HEK293 (cell line): ENCODE results near the gene SYNJ2.

ENCODE experiments used
- CTCF ChIA-PET: fragments of 350-600 bp; formaldehyde crosslinking; extraction: SDS; loops from one replicate; lab custom pipeline; 2021; ENCODE audit warnings: antibody characterized with exemption; lab: Yijun Ruan, JAX
- POLR2A ChIA-PET: fragments of 300-600 bp; formaldehyde crosslinking; extraction: SDS; loops from one replicate; lab custom pipeline; 2020; ENCODE audit warnings: antibody characterized with exemption, inconsistent platforms; lab: Yijun Ruan, JAX
- H3K27ac ChIP-seq: fragments of 200-500 bp; sonication (Bioruptor generic); 2 replicates; pipeline ENCODE4 v1.5.1; 2014; ENCODE audit warnings: low read depth, low read length, control low read depth, inconsistent platforms; ENCODE audit errors: extremely low read depth
- H3K36me3 ChIP-seq, 2 experiments: fragments of 200-500 bp in 1 of 2; sonication (Bioruptor generic) in 1 of 2; 1 replicate in 1 of 2; 2 replicates in 1 of 2; pipeline ENCODE4 v1.5.1; 2014 to 2017; ENCODE audit warnings: inconsistent platforms in 2 of 2, low read length in 2 of 2; ENCODE audit not compliant: control insufficient read depth in 2 of 2, insufficient read depth in 1 of 2
- H3K4me1 ChIP-seq: fragments of 200-500 bp; sonication (Bioruptor generic); 2 replicates; pipeline ENCODE4 v1.5.1; 2014; ENCODE audit warnings: mild to moderate bottlenecking, low read length, inconsistent platforms; ENCODE audit not compliant: control insufficient read depth, insufficient read depth
- H3K4me3 ChIP-seq: 2 replicates; pipeline ENCODE4 v1.5.1; 2011; ENCODE audit warnings: low read depth, mild to moderate bottlenecking, control low read depth, low read length, moderate library complexity
- H3K9me3 ChIP-seq: fragments of 200-500 bp; sonication (Bioruptor generic); 2 replicates; pipeline ENCODE4 v1.5.1; 2014; ENCODE audit warnings: low read depth, low read length, inconsistent platforms; ENCODE audit not compliant: control insufficient read depth, insufficient read depth
- GLIS2 ChIP-seq: fragments of 450-650 bp; formaldehyde crosslinking; IDR thresholded peaks from 2 replicates; pipeline ENCODE4 v1.5.1; 2016; ENCODE audit warnings: missing biosample characterization, missing genetic modification characterization
- PRDM10 ChIP-seq: fragments of 450-650 bp; formaldehyde crosslinking; IDR thresholded peaks from 2 replicates; pipeline ENCODE4 v1.5.1; 2016; ENCODE audit warnings: missing biosample characterization, missing genetic modification characterization
- SETDB1 ChIP-seq: IDR thresholded peaks from one replicate; pipeline ENCODE4 v1.6.1; 2017; ENCODE audit warnings: mild to moderate bottlenecking, low read length, moderate library complexity, mixed read lengths; ENCODE audit not compliant: insufficient read length
- ZBTB11 ChIP-seq: fragments of 450-650 bp; formaldehyde crosslinking; conservative IDR thresholded peaks from 2 replicates; pipeline ENCODE4 v1.5.1; 2016; ENCODE audit warnings: low read depth, missing biosample characterization, missing genetic modification characterization
- ZBTB21 ChIP-seq: fragments of 450-650 bp; formaldehyde crosslinking; IDR thresholded peaks from 2 replicates; pipeline ENCODE4 v1.5.1; 2017; ENCODE audit warnings: missing biosample characterization, missing genetic modification characterization
- ZBTB48 ChIP-seq: fragments of 450-650 bp; formaldehyde crosslinking; IDR thresholded peaks from 2 replicates; pipeline ENCODE4 v1.5.1; 2016; ENCODE audit warnings: missing biosample characterization, missing genetic modification characterization
- ZNF184 ChIP-seq: fragments of 450-650 bp; IDR thresholded peaks from 2 replicates; pipeline ENCODE4 v1.5.1; 2018; ENCODE audit warnings: missing biosample characterization, mild to moderate bottlenecking, missing genetic modification characterization
- ZNF24 ChIP-seq: fragments of 450-650 bp; formaldehyde crosslinking; IDR thresholded peaks from 2 replicates; pipeline ENCODE4 v1.5.1; 2016; ENCODE audit warnings: missing biosample characterization, missing genetic modification characterization
- ZNF292 ChIP-seq: fragments of 450-650 bp; formaldehyde crosslinking; IDR thresholded peaks from 2 replicates; pipeline ENCODE4 v1.5.1; 2016; ENCODE audit warnings: low read depth, missing biosample characterization, missing genetic modification characterization, borderline replicate concordance
- ZNF324 ChIP-seq: fragments of 450-650 bp; formaldehyde crosslinking; IDR thresholded peaks from 2 replicates; pipeline ENCODE4 v1.5.1; 2016; ENCODE audit warnings: missing biosample characterization, missing genetic modification characterization
- ZNF350 ChIP-seq: fragments of 450-650 bp; formaldehyde crosslinking; IDR thresholded peaks from 2 replicates; pipeline ENCODE4 v1.5.0; 2017; ENCODE audit warnings: missing biosample characterization, mild to moderate bottlenecking, missing genetic modification characterization
- ZNF366 ChIP-seq: fragments of 450-650 bp; formaldehyde crosslinking; conservative IDR thresholded peaks from 2 replicates; pipeline ENCODE4 v1.5.1; 2016; ENCODE audit warnings: missing biosample characterization, missing genetic modification characterization
- ZNF416 ChIP-seq: fragments of 450-650 bp; formaldehyde crosslinking; IDR thresholded peaks from 2 replicates; pipeline ENCODE4 v1.5.1; 2016; ENCODE audit warnings: missing biosample characterization, missing genetic modification characterization
- ZNF423 ChIP-seq: fragments of 450-650 bp; formaldehyde crosslinking; IDR thresholded peaks from 2 replicates; pipeline ENCODE4 v1.5.1; 2016; ENCODE audit warnings: missing biosample characterization, missing genetic modification characterization
- ZNF561 ChIP-seq: fragments of 450-650 bp; IDR thresholded peaks from 2 replicates; pipeline ENCODE4 v1.5.1; 2018; ENCODE audit warnings: missing biosample characterization, missing genetic modification characterization, borderline replicate concordance
- ZNF610 ChIP-seq: fragments of 450-650 bp; formaldehyde crosslinking; IDR thresholded peaks from 2 replicates; pipeline ENCODE4 v1.5.1; 2016; ENCODE audit warnings: missing biosample characterization, missing genetic modification characterization, borderline replicate concordance
- ZNF639 ChIP-seq: fragments of 450-650 bp; formaldehyde crosslinking; IDR thresholded peaks from 2 replicates; pipeline ENCODE4 v1.5.1; 2016; ENCODE audit warnings: missing biosample characterization, missing genetic modification characterization
- ZNF830 ChIP-seq: fragments of 450-650 bp; IDR thresholded peaks from 2 replicates; pipeline ENCODE4 v1.5.0; 2018; ENCODE audit warnings: missing biosample characterization, missing genetic modification characterization, low read depth, mild to moderate bottlenecking, moderate library complexity
- ZXDB ChIP-seq: fragments of 450-650 bp; formaldehyde crosslinking; IDR thresholded peaks from 2 replicates; pipeline ENCODE4 v1.5.1; 2016; ENCODE audit warnings: missing biosample characterization, missing genetic modification characterization

Gene SYNJ2

DNA sequence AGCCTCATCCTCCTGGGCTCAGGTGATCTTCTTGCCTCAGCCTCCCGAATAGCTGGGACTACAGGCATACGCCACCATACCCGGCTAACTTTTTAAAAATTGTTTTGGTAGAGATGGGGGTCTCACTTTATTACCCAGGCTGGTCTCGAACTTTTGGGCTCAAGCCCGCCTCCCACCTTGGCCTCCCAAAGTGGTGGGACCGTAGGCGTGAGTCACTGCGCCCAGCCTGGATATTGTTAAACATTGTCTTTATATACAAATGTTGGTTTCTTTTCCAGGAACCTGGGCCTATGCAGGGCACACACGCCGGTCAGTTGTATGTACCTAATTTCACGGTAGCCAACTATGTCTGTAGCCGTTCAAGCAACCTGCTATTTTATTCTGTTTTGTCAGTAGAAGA is 60.1 kb downstream of the SYNJ2 start:
- POLR2A ChIA-PET, result interaction anchor here (1.0 to 4.2 kb wide), 5 partner anchors 11 to 719 kb away, joined by 3 to 33 read pairs (median 3); no protein-coding TSS in a partner anchor
- Histone ChIP-seq H3K9me3 (no peaks in the 10 kb centered on the region), H3K4me3 (no peak overlapping the region)
- no peak for TF ChIP-seq ZNF830 (tag by site-specific recombination)
- no peak for TF ChIP-seq ZNF324 (tag by site-specific recombination)
- TF ChIP-seq ZBTB48 (tag by site-specific recombination), result no peak
- no peak for TF ChIP-seq ZNF184 (tag by site-specific recombination)
- TF ChIP-seq ZNF416 (tag by site-specific recombination), result no peak
- no peak for TF ChIP-seq ZNF366 (tag by site-specific recombination)
- no peak for TF ChIP-seq ZNF561 (tag by site-specific recombination)
- no peak for TF ChIP-seq ZBTB11
- no peak for TF ChIP-seq ZNF292 (tag by site-specific recombination)
- no peak for TF ChIP-seq ZNF350 (tag by site-specific recombination)
- TF ChIP-seq ZNF24, result no peak
- no peak for TF ChIP-seq PRDM10 (tag by site-specific recombination)
- TF ChIP-seq ZNF639 (tag by site-specific recombination), result no peak
- TF ChIP-seq ZBTB21 (tag by site-specific recombination), result no peak
- TF ChIP-seq, all 188 proteins: peak for 0
- Histone ChIP-seq H3K4me1 (peaks cover 36% of the 10 kb centered on the region), H3K36me3 (peaks cover 0 to 13% of the 10 kb centered on the region in 2 experiments; a peak in 1 of 3 replicates), H3K27ac (peak overlapping the region; percentile 57; the same call in 1 of the 2 replicates)
- CTCF ChIA-PET, result interaction anchor here (0.7 to 5.4 kb wide), 9 partner anchors 16 to 210 kb away, joined by 3 to 33 read pairs (median 4); no protein-coding TSS in a partner anchor

DNA sequence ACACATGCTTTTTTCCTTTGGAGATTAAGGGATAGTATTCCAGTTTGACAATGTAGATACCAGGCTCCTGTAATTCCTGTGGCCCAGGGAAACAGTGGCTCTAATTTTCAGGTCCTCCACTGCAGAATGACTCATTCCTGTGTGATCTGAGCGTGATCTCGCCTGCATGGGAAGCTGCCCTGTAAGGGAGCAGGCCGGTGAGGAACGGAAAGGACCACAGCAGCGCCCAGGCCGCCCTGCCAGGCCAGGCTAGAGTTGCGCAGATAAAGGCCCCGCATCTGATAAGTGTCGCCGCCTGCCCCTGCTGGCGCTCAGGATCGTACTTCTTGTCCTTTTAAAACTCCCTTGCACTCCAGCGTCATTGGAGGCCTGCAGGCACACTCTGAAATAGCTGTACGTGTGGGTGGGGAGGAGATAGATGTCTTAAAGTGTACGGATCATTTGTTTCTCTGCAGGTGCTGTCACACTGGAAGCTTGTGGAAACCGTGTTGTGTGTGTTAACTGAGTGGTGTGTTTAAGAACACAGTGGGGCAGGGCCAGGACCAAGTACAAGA is 60.7 kb downstream of the SYNJ2 start:
- Histone ChIP-seq H3K27ac (peak overlapping the region; percentile 57; the same call in 1 of the 2 replicates), H3K4me3 (no peak overlapping the region), H3K4me1 (peaks cover 36% of the 10 kb centered on the region), H3K9me3 (no peaks in the 10 kb centered on the region), H3K36me3 (peaks cover 0 to 17% of the 10 kb centered on the region in 2 experiments; a peak in 1 of 3 replicates)
- CTCF ChIA-PET, result interaction anchor here (0.6 to 5.4 kb wide), 11 partner anchors 13 to 785 kb away, joined by 3 to 33 read pairs (median 4); no protein-coding TSS in a partner anchor
- POLR2A ChIA-PET, result interaction anchor here (0.5 to 4.2 kb wide), 4 partner anchors 11 to 26 kb away, joined by 3 to 33 read pairs (median 10); no protein-coding TSS in a partner anchor
- TF ChIP-seq ZNF423 (tag by site-specific recombination) (0 out of 2 replicates have a peak, but pooled peaks have one; percentile 21), ZXDB (peak; percentile 66; the same call in 1 of the 2 replicates), SETDB1 (no peak), ZNF610 (tag by site-specific recombination) (peak; percentile 84; the same call in 1 of the 2 replicates), PRDM10 (tag by site-specific recombination) (peak; percentile 63), GLIS2 (tag by site-specific recombination) (peak; percentile 83), ZNF366 (tag by site-specific recombination) (peak; percentile 57; the same call in 1 of the 2 replicates)
